Cardiac fibroblast (primary cell): ENCODE results near the gene MLLT3.

ENCODE experiments used
- DNase-seq, 2 donors: peaks; one replicate each; pipeline versions ENCODE4 v3.0.0 to v3.0.0-alpha.2; 2010; ENCODE audit warnings: low read depth in 2 of 2
- H3K4me3 ChIP-seq, 2 donors: replicated peaks in 1 of 2; 1 replicate in 1 of 2; 2 replicates in 1 of 2; pipeline ENCODE4 v1.5.1; 2011; ENCODE audit warnings: low read depth in 2 of 2, low read length in 2 of 2, mild to moderate bottlenecking in 2 of 2, moderate library complexity in 1 of 2
- TF ChIP-seq, protein P1 (sequence below): IDR thresholded peaks from one replicate; pipeline ENCODE4 v1.5.1; 2011; ENCODE audit warnings: low read depth, mild to moderate bottlenecking, low read length, inconsistent platforms

Gene MLLT3

DNA sequence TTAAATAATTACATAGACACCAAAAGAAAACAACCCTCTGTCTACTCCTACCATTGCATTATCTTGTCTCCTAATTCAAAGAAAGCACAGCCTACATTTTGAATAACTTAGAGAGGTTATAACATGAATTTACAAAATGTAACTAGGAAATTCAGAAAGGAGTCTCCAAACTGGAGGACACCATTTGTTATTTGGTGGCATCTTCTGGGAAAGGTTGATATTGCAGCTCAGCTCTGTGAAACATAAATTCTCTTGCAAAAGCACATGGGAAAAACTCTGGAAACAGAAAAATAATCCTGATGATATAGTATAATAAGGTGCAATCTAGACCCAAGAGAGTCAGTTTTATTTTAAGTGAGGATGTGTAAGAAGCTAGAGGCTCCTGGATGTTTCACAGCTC is 215.3 kb downstream of the MLLT3 start:
- DNase-seq = peak in 1 of 2 donors; percentile 18
- no peak overlapping the region for H3K4me3 ChIP-seq
- TF ChIP-seq, protein P1, sequence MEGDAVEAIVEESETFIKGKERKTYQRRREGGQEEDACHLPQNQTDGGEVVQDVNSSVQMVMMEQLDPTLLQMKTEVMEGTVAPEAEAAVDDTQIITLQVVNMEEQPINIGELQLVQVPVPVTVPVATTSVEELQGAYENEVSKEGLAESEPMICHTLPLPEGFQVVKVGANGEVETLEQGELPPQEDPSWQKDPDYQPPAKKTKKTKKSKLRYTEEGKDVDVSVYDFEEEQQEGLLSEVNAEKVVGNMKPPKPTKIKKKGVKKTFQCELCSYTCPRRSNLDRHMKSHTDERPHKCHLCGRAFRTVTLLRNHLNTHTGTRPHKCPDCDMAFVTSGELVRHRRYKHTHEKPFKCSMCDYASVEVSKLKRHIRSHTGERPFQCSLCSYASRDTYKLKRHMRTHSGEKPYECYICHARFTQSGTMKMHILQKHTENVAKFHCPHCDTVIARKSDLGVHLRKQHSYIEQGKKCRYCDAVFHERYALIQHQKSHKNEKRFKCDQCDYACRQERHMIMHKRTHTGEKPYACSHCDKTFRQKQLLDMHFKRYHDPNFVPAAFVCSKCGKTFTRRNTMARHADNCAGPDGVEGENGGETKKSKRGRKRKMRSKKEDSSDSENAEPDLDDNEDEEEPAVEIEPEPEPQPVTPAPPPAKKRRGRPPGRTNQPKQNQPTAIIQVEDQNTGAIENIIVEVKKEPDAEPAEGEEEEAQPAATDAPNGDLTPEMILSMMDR = no peak

DNA sequence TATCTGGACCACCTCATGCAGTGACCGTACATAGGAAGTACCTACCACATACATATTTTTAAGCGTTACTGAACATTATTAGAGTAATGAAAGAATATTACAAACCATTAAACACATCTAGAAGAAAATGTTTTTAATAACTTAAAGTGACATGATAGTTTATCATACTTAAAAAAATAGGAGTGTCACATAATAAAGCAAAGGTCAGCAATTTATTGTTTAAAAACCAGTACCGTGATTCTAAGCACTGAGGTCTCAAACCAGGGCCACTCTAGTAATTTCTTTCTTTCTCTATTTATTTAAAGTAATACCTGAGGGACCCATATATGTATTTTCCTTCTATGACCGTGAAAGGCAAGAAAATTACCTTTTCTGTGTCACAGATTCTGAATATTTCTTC is 216.0 kb downstream of the MLLT3 start:
- TF ChIP-seq, protein P1 = no peak
- no peak for DNase-seq
- H3K4me3 ChIP-seq = no peak overlapping the region

DNA sequence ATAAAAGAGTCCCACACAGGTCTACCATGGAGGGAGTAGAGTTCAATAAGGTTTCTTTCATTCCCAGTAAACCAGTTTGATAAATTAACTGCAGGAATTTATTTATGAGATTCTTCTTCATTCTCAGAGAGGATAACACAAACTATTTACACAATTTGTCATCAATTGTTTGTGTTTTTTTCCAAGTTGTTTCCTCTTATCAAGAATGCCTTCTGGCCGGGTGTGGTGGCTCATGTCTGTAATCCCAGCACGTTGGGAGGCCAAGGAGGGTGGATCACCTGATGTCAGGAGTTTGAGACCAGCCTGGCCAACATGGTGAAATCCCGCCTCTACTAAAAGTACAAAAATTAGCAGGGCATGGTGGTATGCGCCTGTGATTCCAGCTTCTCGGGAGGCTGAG is 216.7 kb downstream of the MLLT3 start:
- TF ChIP-seq, protein P1 = no peak
- no peak overlapping the region for H3K4me3 ChIP-seq
- no peak for DNase-seq

DNA sequence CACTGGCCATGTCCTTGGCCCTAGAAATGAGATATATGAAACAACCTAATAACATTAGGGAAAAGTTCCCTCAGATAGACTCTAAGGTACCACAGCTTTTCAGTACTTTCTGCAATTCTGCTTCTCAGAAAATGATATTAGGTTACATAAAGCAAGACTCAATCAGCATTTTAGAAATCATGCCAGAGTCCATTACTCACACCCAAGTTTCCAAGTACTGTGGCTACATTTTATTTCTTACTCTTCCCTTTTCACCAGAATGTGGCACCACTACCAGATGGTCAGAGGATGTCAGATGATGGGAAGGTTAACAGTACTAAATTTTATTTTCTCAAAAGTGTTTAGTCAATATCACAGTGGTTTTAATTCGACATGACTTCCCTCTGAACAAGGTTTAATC is 217.2 kb downstream of the MLLT3 start:
- TF ChIP-seq, protein P1 = no peak
- no peak overlapping the region for H3K4me3 ChIP-seq
- DNase-seq = peak in 1 of 2 donors; percentile 9

DNA sequence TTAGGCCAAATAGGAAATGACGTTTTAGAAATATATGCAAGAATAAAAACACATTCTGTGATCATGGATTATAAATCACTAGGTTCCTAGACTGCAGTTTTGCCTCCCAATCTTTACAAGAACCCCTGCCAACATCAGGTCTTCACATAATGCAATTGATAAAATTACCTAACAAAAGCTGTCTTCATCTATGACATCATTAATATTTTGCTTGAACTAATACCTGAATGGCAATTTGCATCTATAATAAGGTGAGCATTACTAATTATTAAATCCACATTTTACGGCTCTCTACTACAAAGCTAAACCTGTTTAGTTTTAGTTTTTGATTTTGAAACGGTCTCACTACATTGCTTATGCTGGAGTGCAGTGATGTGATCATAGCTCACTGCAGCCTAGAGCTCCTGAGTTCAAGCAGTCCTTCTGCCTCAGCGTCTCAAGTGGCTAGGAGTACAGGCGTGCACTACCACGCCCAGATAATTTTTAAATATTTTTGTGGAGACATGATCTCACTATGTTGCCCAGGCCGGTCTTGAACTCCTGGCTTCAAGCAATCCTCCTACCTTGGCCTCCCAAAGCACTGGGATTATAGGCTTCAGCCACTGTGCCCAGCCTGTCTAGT is 218.0 kb downstream of the MLLT3 start:
- H3K4me3 ChIP-seq = no peak overlapping the region
- TF ChIP-seq, protein P1 = no peak
- DNase-seq = no peak

DNA sequence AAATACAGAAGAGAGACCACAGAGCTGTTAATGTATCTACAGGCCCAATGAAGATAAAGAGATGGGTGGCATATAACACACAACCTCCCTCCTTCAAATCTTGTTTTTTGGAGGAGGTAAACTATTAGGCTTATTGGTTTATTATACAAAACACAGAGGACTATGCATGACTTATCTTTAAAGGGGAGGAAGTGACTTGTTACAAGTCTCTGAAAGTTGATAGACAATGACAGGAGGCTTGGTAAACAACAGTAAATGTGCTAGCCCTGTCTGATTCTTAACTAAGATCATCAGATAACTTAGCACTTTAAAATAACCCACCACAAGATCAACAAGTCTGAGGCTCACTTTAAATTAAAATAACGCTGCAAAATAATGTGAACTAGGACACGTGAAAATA is 219.0 kb downstream of the MLLT3 start:
- no peak overlapping the region for H3K4me3 ChIP-seq
- TF ChIP-seq, protein P1 = no peak
- no peak for DNase-seq
